ENCODE measurements around the gene API5.

GRCh38 chr11:43316451-43316850, 4.7 kb downstream of the API5 start:
- TF ChIP-seq SIN3A (IDR thresholded peaks at IDR 0.05; ENCODE audit: borderline replicate concordance, insufficient read depth, low read length) = no peak
- TF ChIP-seq FOXP2 (optimal IDR thresholded peaks at IDR 0.05; ENCODE audit: borderline replicate concordance, extremely low read depth, extremely low read length, insufficient read depth) = no peak
- no peak for TF ChIP-seq POLR2AphosphoS5 (IDR thresholded peaks at IDR 0.05; ENCODE audit: low read depth, low read length)
- TF ChIP-seq, protein P1, sequence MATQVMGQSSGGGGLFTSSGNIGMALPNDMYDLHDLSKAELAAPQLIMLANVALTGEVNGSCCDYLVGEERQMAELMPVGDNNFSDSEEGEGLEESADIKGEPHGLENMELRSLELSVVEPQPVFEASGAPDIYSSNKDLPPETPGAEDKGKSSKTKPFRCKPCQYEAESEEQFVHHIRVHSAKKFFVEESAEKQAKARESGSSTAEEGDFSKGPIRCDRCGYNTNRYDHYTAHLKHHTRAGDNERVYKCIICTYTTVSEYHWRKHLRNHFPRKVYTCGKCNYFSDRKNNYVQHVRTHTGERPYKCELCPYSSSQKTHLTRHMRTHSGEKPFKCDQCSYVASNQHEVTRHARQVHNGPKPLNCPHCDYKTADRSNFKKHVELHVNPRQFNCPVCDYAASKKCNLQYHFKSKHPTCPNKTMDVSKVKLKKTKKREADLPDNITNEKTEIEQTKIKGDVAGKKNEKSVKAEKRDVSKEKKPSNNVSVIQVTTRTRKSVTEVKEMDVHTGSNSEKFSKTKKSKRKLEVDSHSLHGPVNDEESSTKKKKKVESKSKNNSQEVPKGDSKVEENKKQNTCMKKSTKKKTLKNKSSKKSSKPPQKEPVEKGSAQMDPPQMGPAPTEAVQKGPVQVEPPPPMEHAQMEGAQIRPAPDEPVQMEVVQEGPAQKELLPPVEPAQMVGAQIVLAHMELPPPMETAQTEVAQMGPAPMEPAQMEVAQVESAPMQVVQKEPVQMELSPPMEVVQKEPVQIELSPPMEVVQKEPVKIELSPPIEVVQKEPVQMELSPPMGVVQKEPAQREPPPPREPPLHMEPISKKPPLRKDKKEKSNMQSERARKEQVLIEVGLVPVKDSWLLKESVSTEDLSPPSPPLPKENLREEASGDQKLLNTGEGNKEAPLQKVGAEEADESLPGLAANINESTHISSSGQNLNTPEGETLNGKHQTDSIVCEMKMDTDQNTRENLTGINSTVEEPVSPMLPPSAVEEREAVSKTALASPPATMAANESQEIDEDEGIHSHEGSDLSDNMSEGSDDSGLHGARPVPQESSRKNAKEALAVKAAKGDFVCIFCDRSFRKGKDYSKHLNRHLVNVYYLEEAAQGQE (IDR thresholded peaks at IDR 0.05; ENCODE audit: insufficient read depth in 1 of 2, low read depth in 2 of 2, low read length in 2 of 2) = no peak
- no peak for TF ChIP-seq TAF1 (IDR thresholded peaks at IDR 0.05; ENCODE audit: borderline replicate concordance, insufficient read depth, low read length)
